ENCODE results near the gene CALD1. TPM values are rescaled to one million over a fixed set of nuclear protein-coding genes. Genes with fewer than 3 reads are reported as not detected.

CALD1 gene
- polyA plus RNA-seq, 1 donor (not counting 4 experiments of a cell fraction or from before 2014, with no cell fraction given) = 229 TPM

DNA sequence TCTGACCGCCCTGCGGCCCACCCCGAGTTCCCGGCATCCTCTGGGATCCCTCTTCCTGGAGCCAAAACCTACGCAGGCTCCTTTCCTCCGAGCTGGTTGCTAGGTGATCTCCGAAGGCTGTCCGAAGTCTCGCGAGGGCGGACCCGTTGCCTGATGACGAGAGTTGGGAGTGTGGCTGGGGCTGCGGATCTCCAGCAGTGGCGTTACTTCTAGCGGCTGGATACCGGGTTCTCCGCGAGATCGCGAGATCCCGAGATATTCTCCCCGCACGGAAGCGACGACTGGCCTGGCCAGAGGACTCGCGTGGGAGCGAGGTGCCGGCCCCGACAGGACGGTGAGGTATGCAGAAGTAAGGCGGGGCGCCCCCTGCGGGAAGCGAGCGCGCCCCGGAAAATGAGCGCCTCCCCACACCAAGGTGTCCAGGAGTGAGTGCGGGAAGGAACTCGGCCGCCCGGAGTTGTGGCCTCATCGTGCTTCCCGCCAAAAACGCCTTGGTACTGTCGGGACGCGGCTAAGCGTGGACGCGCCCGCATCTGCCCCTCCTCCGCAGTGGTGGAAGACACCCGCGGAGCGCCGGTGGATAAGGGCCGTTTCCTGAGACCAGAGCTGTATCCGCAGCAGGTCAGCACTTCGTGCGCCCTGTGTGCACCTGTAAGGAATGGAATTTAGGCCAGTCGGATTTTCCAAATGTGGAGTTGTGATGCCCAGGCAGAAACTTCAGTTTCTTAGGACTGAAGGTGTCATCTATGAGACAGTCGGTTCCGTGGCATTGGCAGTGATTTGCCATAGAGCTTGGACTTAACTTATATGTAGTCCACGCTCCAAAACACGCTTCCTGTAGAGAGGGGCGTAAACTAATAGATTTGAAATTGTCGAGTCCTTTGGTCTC is 207.2 kb downstream of the CALD1 start, which contains the start of gene AGBL3:
TSS of gene AGBL3 (plus strand) at position 146 of the 889 bp plus-strand sequence. CDS start 1,426 bp downstream, outside the sequence.
- peaks cover 3% of the 10 kb centered on the region for H3K9me1 ChIP-seq (ENCODE audit: control insufficient read depth, extremely low read depth, insufficient read depth, low read length)
- peak within 1 kb of the TSS; percentile 67 for H3K27ac ChIP-seq (ENCODE audit: control insufficient read depth, insufficient read depth, low read length)
- peak within 1 kb of the TSS; percentile 94 for H3K4me2 ChIP-seq (ENCODE audit: control insufficient read depth, extremely low read depth, insufficient read depth, low read depth, low read length)
- DNase-seq (ENCODE audit: low read depth, low spot score) = peak; percentile 64
- peak within 1 kb of the TSS; percentile 96 for H2AFZ ChIP-seq (ENCODE audit: control insufficient read depth, low read length)
- H3K9ac ChIP-seq (ENCODE audit: control insufficient read depth, extremely low read depth, insufficient read depth, low read length) = peak within 1 kb of the TSS; percentile 82
- dilution Hi-C loops (cut with MboI; ENCODE audit: extremely low pct_ligation_motif_present, low sequenced_read_pairs) = loop anchor here (25.0 kb wide), 1 partner anchor 176 kb away; the partner anchor contains the start of gene CYREN
- H3K27me3 ChIP-seq (ENCODE audit: control insufficient read depth, extremely low read depth, insufficient read depth, low read length) = no peaks in the 10 kb centered on the region
- H3K79me2 ChIP-seq (ENCODE audit: control insufficient read depth, insufficient read depth, low read length) = peaks cover 5% of the 10 kb centered on the region
- H3K4me1 ChIP-seq (ENCODE audit: control insufficient read depth, extremely low read depth, insufficient read depth, low read length) = peaks cover 4% of the 10 kb centered on the region
- H4K20me1 ChIP-seq (ENCODE audit: control insufficient read depth, extremely low read depth, insufficient read depth, low read length) = no peaks in the 10 kb centered on the region
- TF ChIP-seq, protein P1, sequence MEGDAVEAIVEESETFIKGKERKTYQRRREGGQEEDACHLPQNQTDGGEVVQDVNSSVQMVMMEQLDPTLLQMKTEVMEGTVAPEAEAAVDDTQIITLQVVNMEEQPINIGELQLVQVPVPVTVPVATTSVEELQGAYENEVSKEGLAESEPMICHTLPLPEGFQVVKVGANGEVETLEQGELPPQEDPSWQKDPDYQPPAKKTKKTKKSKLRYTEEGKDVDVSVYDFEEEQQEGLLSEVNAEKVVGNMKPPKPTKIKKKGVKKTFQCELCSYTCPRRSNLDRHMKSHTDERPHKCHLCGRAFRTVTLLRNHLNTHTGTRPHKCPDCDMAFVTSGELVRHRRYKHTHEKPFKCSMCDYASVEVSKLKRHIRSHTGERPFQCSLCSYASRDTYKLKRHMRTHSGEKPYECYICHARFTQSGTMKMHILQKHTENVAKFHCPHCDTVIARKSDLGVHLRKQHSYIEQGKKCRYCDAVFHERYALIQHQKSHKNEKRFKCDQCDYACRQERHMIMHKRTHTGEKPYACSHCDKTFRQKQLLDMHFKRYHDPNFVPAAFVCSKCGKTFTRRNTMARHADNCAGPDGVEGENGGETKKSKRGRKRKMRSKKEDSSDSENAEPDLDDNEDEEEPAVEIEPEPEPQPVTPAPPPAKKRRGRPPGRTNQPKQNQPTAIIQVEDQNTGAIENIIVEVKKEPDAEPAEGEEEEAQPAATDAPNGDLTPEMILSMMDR (optimal IDR thresholded peaks at IDR 0.05 in 1 of 3, IDR thresholded peaks at IDR 0.05 in 1 of 3, conservative IDR thresholded peaks at IDR 0.05 in 1 of 3; ENCODE audit: extremely low read depth in 1 of 3, insufficient read depth in 2 of 3, low read length in 3 of 3) = peak; percentile 48 to 80 (median 73)
- no peak for TF ChIP-seq EZH2 (IDR thresholded peaks at IDR 0.05; ENCODE audit: low read length)
- peak within 1 kb of the TSS; percentile 77 to 95 (median 94) for H3K4me3 ChIP-seq (ENCODE audit: control insufficient read depth in 2 of 3, extremely low read depth in 1 of 3, insufficient read depth in 2 of 3, low read depth in 1 of 3, low read length in 3 of 3)
- FAIRE-seq = peak; percentile 69
- H3K9me3 ChIP-seq (ENCODE audit: control insufficient read depth, low read depth, low read length) = no peaks in the 10 kb centered on the region
- no peaks in the 10 kb centered on the region for H3K36me3 ChIP-seq (ENCODE audit: control insufficient read depth in 2 of 2, extremely low read depth in 1 of 2, insufficient read depth in 2 of 2, low read length in 2 of 2)

DNA sequence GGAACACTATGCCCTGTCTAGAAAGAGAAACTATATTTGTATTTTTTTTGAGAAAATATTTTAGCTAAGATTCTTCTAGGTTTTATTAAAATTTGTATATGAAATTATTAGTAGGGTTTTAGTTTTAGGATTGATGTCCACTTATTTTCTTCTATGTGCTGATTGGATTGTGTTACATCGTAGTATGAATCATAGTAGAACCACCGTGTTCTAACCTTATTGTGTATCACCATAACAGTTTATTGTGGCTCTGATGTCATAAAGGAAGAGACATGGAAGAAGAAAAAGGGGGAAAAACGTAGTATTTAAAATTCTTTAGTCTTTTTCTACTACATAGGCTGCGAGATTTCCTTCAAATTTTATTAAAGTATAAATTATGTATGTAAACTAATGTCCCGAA is 208.7 kb downstream of the CALD1 start:
- Histone ChIP-seq H3K4me2 (ENCODE audit: control insufficient read depth, extremely low read depth, insufficient read depth, low read depth, low read length) (peak overlapping the region; percentile 94), H3K4me3 (ENCODE audit: control insufficient read depth in 2 of 3, extremely low read depth in 1 of 3, insufficient read depth in 2 of 3, low read depth in 1 of 3, low read length in 3 of 3) (no peak overlapping the region), H3K27ac (ENCODE audit: control insufficient read depth, insufficient read depth, low read length) (no peak overlapping the region), H3K79me2 (ENCODE audit: control insufficient read depth, insufficient read depth, low read length) (peaks cover 5% of the 10 kb centered on the region), H2AFZ (ENCODE audit: control insufficient read depth, low read length) (no peak overlapping the region), H3K36me3 (ENCODE audit: control insufficient read depth in 2 of 2, extremely low read depth in 1 of 2, insufficient read depth in 2 of 2, low read length in 2 of 2) (no peaks in the 10 kb centered on the region), H3K9me1 (ENCODE audit: control insufficient read depth, extremely low read depth, insufficient read depth, low read length) (peaks cover 3% of the 10 kb centered on the region), H4K20me1 (ENCODE audit: control insufficient read depth, extremely low read depth, insufficient read depth, low read length) (no peaks in the 10 kb centered on the region), H3K9ac (ENCODE audit: control insufficient read depth, extremely low read depth, insufficient read depth, low read length) (no peak overlapping the region), H3K27me3 (ENCODE audit: control insufficient read depth, extremely low read depth, insufficient read depth, low read length) (no peaks in the 10 kb centered on the region), H3K9me3 (ENCODE audit: control insufficient read depth, low read depth, low read length) (no peaks in the 10 kb centered on the region), H3K4me1 (ENCODE audit: control insufficient read depth, extremely low read depth, insufficient read depth, low read length) (peaks cover 4% of the 10 kb centered on the region)
- no peak for DNase-seq (ENCODE audit: low read depth, low spot score)
- no peak for TF ChIP-seq EZH2 (IDR thresholded peaks at IDR 0.05; ENCODE audit: low read length)
- TF ChIP-seq, protein P1 (optimal IDR thresholded peaks at IDR 0.05 in 1 of 3, IDR thresholded peaks at IDR 0.05 in 1 of 3, conservative IDR thresholded peaks at IDR 0.05 in 1 of 3; ENCODE audit: extremely low read depth in 1 of 3, insufficient read depth in 2 of 3, low read length in 3 of 3) = no peak
- FAIRE-seq = no peak
- dilution Hi-C loops (cut with MboI; ENCODE audit: extremely low pct_ligation_motif_present, low sequenced_read_pairs) = loop anchor here (25.0 kb wide), 1 partner anchor 174 kb away; the partner anchor contains the start of gene CYREN

All from keratinocyte (primary cell).